BLaER1 (cell line): ENCODE data around the gene NCCRP1.
"Not testable (repeated sequence)": the region's sequence is repeated elsewhere in the genome, so short reads cannot be mapped to it uniquely, and the experiment has no call there.

ENCODE experiments used
- H3K27ac ChIP-seq: shearing (Covaris generic); formaldehyde crosslinking; 2 replicates; pipeline ENCODE4 v1.8.1; 2022
- H3K27me3 ChIP-seq: shearing (Covaris generic); formaldehyde crosslinking; 2 replicates; pipeline ENCODE4 v1.8.1; 2022
- H3K36me3 ChIP-seq: shearing (Covaris generic); formaldehyde crosslinking; 2 replicates; pipeline ENCODE4 v1.8.1; 2022
- H3K4me1 ChIP-seq: shearing (Covaris generic); formaldehyde crosslinking; 2 replicates; pipeline ENCODE4 v1.8.1; 2022
- H3K4me2 ChIP-seq: shearing (Covaris generic); formaldehyde crosslinking; 2 replicates; pipeline ENCODE4 v1.8.1; 2022
- H3K4me3 ChIP-seq: shearing (Covaris generic); formaldehyde crosslinking; 2 replicates; pipeline ENCODE4 v1.8.1; 2022
- H3K9ac ChIP-seq: shearing (Covaris generic); formaldehyde crosslinking; 2 replicates; pipeline ENCODE4 v1.8.1; 2022
- H3K9me3 ChIP-seq: shearing (Covaris generic); formaldehyde crosslinking; 2 replicates; pipeline ENCODE4 v1.8.1; 2022
- H4K20me1 ChIP-seq: shearing (Covaris generic); formaldehyde crosslinking; 2 replicates; pipeline ENCODE4 v1.8.1; 2022
- Cebpa-rat ChIP-seq: shearing (Covaris generic); IDR thresholded peaks from 2 replicates; pipeline ENCODE4 v1.8.1; 2022

The NCCRP1 gene

DNA sequence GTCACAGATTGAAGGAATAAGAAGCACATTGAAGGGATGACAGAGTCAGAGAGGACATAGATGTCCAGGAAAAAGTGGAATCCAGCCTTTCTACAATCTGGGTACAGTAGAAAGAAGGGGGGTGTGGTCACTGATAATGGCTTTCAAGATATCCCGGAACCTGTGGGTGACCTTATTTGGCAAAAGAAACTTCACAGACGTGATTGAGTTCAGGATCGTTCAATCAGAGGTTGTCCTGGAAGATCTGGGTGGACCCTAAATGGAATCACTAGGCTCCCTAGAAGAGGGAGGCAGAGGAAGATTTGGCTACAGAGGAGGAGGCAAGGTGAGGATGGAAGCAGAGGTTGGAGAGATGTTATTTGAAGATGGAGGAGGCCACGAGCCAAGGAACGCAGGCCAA lies 20.3 kb downstream of the NCCRP1 start:
- no peaks in the 10 kb centered on the region for H4K20me1 ChIP-seq
- H3K9ac ChIP-seq = no peak overlapping the region
- peaks cover 7% of the 10 kb centered on the region for H3K4me1 ChIP-seq
- H3K9me3 ChIP-seq = 0 out of 2 replicates have a peak, but pooled peaks cover 3% of the 10 kb centered on the region
- no peak overlapping the region for H3K4me2 ChIP-seq
- no peak overlapping the region for H3K27ac ChIP-seq
- no peaks in the 10 kb centered on the region for H3K36me3 ChIP-seq
- no peak for TF ChIP-seq Cebpa-rat
- no peak overlapping the region for H3K4me3 ChIP-seq
- H3K27me3 ChIP-seq = no peaks in the 10 kb centered on the region

DNA sequence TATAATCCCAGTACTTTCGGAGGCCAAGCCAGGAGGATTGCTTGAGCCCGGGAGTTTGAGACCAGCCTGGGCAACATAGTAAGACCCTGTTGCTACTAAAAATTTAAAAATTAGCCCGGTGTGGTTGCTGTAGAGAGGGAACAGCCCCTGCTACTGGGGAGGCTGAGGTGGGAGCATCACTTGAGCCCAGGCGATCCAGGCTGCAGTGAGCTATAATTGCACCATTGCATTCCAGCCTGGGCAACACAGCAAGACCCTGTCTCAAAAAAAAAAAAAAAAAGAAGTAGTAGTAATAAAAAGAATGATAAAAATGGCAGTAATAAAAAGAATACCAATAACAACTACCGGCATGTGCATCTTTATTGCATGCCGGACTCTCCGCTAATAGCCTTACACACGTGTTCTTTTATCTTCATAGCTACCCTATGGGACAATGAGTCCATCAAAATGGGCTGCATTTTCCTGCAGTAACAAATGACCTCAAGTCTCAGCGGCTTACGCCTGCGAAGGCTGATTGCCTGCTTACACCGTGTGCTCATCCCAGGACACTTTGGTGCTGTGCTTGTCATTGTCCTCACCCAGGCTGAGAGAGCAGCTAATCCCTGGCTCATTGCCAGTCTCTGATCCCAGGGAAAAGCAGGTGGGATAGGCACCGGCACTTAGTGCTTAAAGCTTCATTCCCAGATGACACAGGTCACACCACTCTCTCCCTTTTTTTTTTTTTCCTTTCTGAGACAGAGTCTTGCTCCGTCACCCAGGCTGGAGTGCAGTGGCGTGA lies 21.7 kb downstream of the NCCRP1 start:
- no peak overlapping the region for H3K4me3 ChIP-seq
- no peak overlapping the region for H3K4me2 ChIP-seq
- no peaks in the 10 kb centered on the region for H3K36me3 ChIP-seq
- H3K4me1 ChIP-seq = peaks cover 7% of the 10 kb centered on the region
- no peak overlapping the region for H3K27ac ChIP-seq
- TF ChIP-seq Cebpa-rat = no peak
- H3K9ac ChIP-seq = no peak overlapping the region
- 0 out of 2 replicates have a peak, but pooled peaks cover 3% of the 10 kb centered on the region for H3K9me3 ChIP-seq
- H4K20me1 ChIP-seq = no peaks in the 10 kb centered on the region
- no peaks in the 10 kb centered on the region for H3K27me3 ChIP-seq

DNA sequence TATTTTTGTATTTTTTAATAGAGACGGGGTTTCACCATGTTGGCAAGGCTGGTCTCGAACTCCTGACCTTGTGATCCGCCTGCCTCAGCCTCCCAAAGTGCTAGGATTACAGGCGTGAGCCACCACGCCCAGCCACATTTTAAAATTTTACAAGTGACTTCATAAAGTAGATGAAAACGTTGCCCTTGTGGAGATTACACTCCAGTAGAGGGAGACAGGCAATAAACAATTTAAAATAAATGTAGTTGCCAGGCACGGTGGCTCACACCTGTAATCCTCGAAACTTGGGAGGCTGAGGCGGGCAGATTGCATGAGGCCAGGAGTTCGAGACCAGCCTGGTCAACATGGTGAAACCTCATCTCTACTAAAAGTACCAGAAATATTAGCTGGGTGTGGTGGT lies 22.3 kb downstream of the NCCRP1 start:
- not testable (repeated sequence) for H3K36me3 ChIP-seq, H3K4me3 ChIP-seq, H3K4me1 ChIP-seq, H3K27me3 ChIP-seq, H3K9me3 ChIP-seq, H3K9ac ChIP-seq, H4K20me1 ChIP-seq, H3K27ac ChIP-seq, H3K4me2 ChIP-seq

DNA sequence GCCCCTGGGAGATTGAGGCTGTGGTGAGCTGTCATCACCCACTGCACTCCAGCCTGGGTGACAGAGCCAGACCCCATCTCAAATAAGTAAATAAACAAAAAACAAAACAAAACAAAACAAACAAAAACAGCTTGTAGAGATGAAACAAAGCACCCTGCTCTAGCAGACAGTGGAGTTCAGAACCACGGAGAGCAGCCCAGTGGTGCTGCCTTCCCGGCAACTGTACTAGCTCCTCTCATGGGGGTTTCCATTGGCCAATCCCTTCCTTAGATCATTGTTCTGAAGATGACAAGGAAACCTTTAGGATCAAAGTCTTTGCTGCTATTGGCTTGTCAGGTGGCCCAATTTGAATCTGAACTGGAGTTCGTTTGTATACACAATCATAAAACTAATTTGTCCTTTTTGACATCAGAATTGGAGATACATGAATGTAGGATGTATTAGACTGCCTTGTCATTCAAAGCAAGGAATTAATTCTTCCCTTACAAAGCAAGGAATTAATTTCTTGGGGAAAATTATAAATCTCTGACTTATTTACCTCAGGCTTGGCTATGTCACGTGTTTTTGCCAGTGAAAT lies 27.0 kb downstream of the NCCRP1 start:
- no peak for TF ChIP-seq Cebpa-rat
- no peaks in the 10 kb centered on the region for H3K27me3 ChIP-seq
- no peaks in the 10 kb centered on the region for H3K36me3 ChIP-seq
- no peak overlapping the region for H3K27ac ChIP-seq
- no peaks in the 10 kb centered on the region for H4K20me1 ChIP-seq
- no peak overlapping the region for H3K9ac ChIP-seq
- H3K4me2 ChIP-seq = no peak overlapping the region
- no peaks in the 10 kb centered on the region for H3K4me1 ChIP-seq
- H3K9me3 ChIP-seq = no peaks in the 10 kb centered on the region
- H3K4me3 ChIP-seq = no peak overlapping the region

DNA sequence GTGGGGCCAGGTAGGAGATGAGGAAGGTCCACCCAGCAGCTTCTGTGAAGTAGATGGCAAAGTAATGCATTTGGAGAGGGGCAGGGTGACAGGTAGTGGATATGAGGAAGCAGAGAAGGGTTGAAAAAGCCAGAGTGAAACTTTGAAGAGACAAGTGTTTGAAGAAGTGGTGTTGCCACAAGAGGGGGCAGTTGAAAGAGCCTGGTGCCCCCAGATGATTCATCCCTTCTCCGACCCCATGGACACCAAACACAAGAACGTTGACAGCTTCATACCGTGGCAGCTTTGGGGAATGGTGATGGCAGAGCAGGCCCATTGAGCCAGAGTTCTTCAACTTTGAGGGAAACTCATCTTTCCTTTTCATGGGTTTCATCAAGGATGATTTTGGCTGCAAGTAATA lies 28.1 kb downstream of the NCCRP1 start:
- H3K27ac ChIP-seq = no peak overlapping the region
- H4K20me1 ChIP-seq = no peaks in the 10 kb centered on the region
- no peak for TF ChIP-seq Cebpa-rat
- H3K4me3 ChIP-seq = no peak overlapping the region
- no peaks in the 10 kb centered on the region for H3K27me3 ChIP-seq
- no peaks in the 10 kb centered on the region for H3K4me1 ChIP-seq
- H3K9ac ChIP-seq = no peak overlapping the region
- no peaks in the 10 kb centered on the region for H3K36me3 ChIP-seq
- no peak overlapping the region for H3K4me2 ChIP-seq
- H3K9me3 ChIP-seq = no peaks in the 10 kb centered on the region

DNA sequence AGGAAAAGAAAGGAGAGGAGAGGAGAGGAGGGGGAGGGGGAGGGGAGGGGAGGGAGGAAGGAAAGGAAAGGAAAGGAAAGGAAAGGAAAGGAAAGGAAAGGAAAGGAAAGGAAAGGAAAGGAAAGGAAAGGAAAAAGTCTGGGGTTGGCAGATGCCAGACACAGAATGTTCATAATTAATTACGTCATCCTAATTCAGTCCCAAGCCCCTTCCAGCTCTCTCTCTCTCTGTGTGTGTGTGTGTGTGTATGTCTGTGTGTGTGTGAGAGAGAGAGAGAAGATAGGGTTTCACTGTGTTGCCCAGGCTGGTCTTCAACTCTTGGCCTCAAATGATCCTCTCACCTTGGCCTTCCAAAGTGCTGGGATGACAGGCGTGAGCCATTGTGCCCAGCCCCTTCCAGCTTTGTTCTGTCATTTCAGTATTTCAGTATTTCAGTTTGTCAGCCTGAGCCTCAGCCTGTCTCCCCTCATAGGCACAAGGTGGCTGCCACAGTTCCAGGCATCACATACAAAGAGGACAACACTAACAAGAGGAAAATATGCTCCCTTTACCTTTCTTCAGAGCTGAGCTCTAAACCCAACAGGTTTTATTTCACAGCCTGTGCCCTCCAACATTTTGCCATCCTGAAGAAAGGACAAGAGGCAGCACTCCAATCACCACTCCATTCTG lies 33.5 kb downstream of the NCCRP1 start:
- H3K27me3 ChIP-seq = no peaks in the 10 kb centered on the region
- no peaks in the 10 kb centered on the region for H3K9me3 ChIP-seq
- H4K20me1 ChIP-seq = no peaks in the 10 kb centered on the region
- H3K9ac ChIP-seq = no peak overlapping the region
- no peak overlapping the region for H3K27ac ChIP-seq
- no peaks in the 10 kb centered on the region for H3K4me1 ChIP-seq
- H3K4me2 ChIP-seq = no peak overlapping the region
- no peaks in the 10 kb centered on the region for H3K36me3 ChIP-seq
- no peak overlapping the region for H3K4me3 ChIP-seq
- TF ChIP-seq Cebpa-rat = no peak

DNA sequence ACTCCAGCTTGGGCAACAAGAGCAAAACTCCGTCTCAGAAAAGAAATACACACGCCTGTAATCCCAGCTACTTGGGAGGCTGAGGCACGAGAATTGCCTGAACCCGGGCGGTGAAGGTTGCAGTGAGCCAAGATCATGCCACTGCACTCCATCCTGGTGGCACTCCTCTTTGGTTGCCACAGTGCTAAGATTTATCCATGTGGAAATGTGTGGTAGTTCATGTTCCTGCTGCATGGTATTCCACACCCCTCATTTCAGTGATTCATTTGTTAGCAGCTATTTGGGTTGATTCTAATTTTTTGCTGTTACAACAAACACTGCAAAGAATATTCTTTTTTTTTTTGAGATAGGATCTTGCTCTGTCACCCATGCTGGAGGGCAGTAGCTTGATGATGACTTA lies 35.9 kb downstream of the NCCRP1 start:
- no peak overlapping the region for H3K4me2 ChIP-seq
- no peaks in the 10 kb centered on the region for H3K9me3 ChIP-seq
- no peak overlapping the region for H3K9ac ChIP-seq
- no peak for TF ChIP-seq Cebpa-rat
- H3K27ac ChIP-seq = no peak overlapping the region
- no peaks in the 10 kb centered on the region for H3K36me3 ChIP-seq
- no peak overlapping the region for H3K4me3 ChIP-seq
- no peaks in the 10 kb centered on the region for H3K27me3 ChIP-seq
- H3K4me1 ChIP-seq = peaks cover 17% of the 10 kb centered on the region
- no peaks in the 10 kb centered on the region for H4K20me1 ChIP-seq

DNA sequence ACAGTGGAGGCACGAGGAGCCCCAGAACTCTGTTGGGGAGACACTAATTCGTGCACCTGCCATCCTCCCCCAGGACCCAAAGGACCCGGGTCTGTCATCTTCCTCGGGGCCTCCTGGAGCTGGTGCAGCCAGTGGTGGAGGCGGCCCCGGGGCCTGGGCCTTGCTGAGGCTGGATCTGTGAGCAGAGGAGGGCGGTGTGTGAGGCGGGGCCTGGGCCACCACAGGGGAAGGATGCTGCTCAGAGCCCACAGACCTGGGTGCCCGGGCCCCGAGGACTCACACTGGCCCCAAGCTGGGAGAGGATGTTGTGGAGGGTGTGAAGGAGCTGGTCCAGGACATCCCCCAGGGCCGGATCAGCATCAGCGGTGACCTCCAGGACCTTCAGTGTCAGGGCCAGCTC lies 39.8 kb downstream of the NCCRP1 start:
- H3K27me3 ChIP-seq = no peaks in the 10 kb centered on the region
- H3K4me3 ChIP-seq = no peak overlapping the region
- no peaks in the 10 kb centered on the region for H3K36me3 ChIP-seq
- H3K4me2 ChIP-seq = peak overlapping the region; percentile 81
- no peak overlapping the region for H3K9ac ChIP-seq
- H4K20me1 ChIP-seq = no peaks in the 10 kb centered on the region
- H3K27ac ChIP-seq = no peak overlapping the region; the same call in 1 of the 2 replicates
- no peaks in the 10 kb centered on the region for H3K9me3 ChIP-seq
- no peak for TF ChIP-seq Cebpa-rat
- H3K4me1 ChIP-seq = peaks cover 45% of the 10 kb centered on the region

DNA sequence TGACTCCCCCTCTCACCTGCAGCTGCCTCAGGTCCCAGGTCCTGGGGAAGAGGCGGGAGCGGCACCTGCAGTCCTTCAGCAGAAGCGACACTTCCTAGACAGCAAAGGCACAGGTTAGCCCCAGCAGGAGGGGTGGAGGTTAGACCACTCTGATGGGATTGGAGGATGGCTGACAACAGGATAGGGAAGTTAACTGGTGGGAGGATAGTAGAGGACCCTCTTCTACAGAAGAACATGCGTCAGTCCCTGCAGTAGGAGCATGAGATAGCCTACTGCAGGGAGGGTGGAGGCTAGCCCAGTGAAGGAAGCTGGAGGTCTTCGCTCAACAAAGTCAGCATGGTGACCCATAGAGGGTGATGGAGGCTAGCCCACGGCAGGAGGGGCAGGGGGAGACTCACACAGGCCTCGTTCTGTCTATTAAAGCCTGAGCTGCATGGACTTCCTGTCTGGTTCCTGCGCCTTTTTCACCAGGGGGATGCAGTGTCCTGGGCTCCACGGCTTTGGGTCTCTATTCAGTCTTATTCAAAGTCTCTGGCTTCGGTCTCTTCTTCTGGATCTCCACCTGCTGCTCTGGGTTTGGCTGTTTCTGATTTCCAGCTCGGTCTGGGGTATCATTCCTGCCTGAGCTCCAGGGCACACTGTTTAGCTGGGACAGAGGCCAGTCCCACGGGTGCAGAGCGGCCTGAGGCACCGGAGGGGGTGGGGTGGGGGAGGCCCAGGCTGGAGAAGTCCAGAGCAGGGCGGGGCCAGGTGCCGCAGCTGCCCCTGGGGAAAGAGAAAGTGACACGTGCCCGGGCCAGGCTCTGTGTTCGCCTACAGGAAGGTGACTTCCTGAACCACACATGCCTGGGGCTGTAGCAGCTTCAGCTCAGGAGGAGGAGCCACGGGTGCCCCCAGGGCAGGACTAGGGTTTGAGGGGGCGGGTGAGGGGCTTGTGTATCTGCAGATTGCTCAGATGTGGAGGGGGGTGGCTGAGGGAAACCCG lies 40.7 kb downstream of the NCCRP1 start:
- peak overlapping the region; percentile 34; the same call in 1 of the 2 replicates for H3K9ac ChIP-seq
- TF ChIP-seq Cebpa-rat = no peak
- peak overlapping the region; percentile 64 for H3K27ac ChIP-seq
- peak overlapping the region; percentile 81 for H3K4me2 ChIP-seq
- H3K4me1 ChIP-seq = peaks cover 45% of the 10 kb centered on the region
- peak overlapping the region; percentile 41; the same call in 1 of the 2 replicates for H3K4me3 ChIP-seq
- H3K36me3 ChIP-seq = no peaks in the 10 kb centered on the region
- no peaks in the 10 kb centered on the region for H3K27me3 ChIP-seq
- H4K20me1 ChIP-seq = no peaks in the 10 kb centered on the region
- no peaks in the 10 kb centered on the region for H3K9me3 ChIP-seq
